ENCODE results near the gene XPNPEP1. TPM values are rescaled to one million over a fixed set of nuclear protein-coding genes. Genes with fewer than 3 reads are reported as not detected.

XPNPEP1 gene
- total RNA-seq, 1 experiment from 2014 or later: 71.3 TPM

DNA sequence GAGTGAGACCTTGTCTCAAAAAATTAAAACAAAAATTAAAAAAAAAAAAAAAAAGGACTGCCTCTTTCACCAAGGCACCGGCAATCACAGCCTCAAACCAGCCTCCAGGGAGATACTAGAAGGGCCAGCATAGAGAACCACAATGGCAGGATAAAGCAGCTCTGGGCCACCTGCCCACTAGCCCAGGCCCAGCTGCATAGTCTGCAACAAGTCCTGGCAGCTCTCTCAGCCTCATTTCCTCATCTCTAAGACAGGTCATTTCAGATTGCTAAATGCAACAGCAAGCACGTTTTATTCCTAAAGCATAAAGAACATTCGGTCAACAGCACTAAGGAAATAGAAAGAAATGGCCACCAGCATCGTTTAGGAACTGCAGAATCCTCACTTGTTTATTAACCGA, 28.8 kb downstream of the XPNPEP1 start:
- Histone ChIP-seq H2BK5ac (ENCODE audit: insufficient read length, low read length) (no peak overlapping the region), H3K4me1 (ENCODE audit: insufficient read depth, low read length) (no peaks in the 10 kb centered on the region; the same call in 1 of the 2 replicates), H3K79me2 (ENCODE audit: insufficient read depth, low read length) (no peaks in the 10 kb centered on the region), H2AK5ac (ENCODE audit: insufficient read length, low read length) (no peak overlapping the region), H3K27me3 (ENCODE audit: insufficient read depth, low read length) (no peaks in the 10 kb centered on the region), H2BK20ac (ENCODE audit: low read depth, low read length, poor library complexity, severe bottlenecking) (no peak overlapping the region), H2BK15ac (ENCODE audit: low read depth, low read length) (no peak overlapping the region), H3K23ac (ENCODE audit: insufficient read length, low read depth, low read length) (no peak overlapping the region), H2BK12ac (ENCODE audit: insufficient read length, low read depth, low read length) (no peak overlapping the region), H4K5ac (ENCODE audit: insufficient read length, low read depth, low read length) (no peak overlapping the region), H3K23me2 (ENCODE audit: insufficient read length, low read depth, low read length, poor library complexity, severe bottlenecking) (no peaks in the 10 kb centered on the region), H3K18ac (ENCODE audit: insufficient read length, low read depth, low read length) (no peak overlapping the region), H3K14ac (ENCODE audit: insufficient read depth, low read length) (no peak overlapping the region), H2BK120ac (ENCODE audit: low read depth, low read length, poor library complexity, severe bottlenecking) (no peak overlapping the region), H3K27ac (ENCODE audit: insufficient read length, low read depth, low read length) (no peak overlapping the region), H3K79me1 (ENCODE audit: insufficient read depth, low read depth, low read length, poor library complexity, severe bottlenecking) (no peaks in the 10 kb centered on the region), H3K4me2 (ENCODE audit: insufficient read depth, insufficient read length, low read length) (no peak overlapping the region), H3K56ac (ENCODE audit: insufficient read length, low read depth, low read length) (no peak overlapping the region), H3T11ph (ENCODE audit: low read length) (no peak overlapping the region), H3K4ac (ENCODE audit: low read depth, low read length) (no peak overlapping the region), H4K20me1 (ENCODE audit: control insufficient read depth, insufficient read depth, insufficient read length) (no peaks in the 10 kb centered on the region), H4K91ac (ENCODE audit: insufficient read length, low read depth, low read length) (no peak overlapping the region), H3K9ac (ENCODE audit: extremely low read depth, insufficient read length, low read length) (no peak overlapping the region), H2AFZ (ENCODE audit: low read length) (no peak overlapping the region), H3K9me3 (ENCODE audit: control insufficient read depth, low read depth, low read length) (no peaks in the 10 kb centered on the region), H4K8ac (replicated peaks; ENCODE audit: insufficient read length, low read depth, low read length) (no peak overlapping the region)
- Mint-ChIP-seq H3K27me3 (ENCODE audit: low read depth) (no peaks in the 10 kb centered on the region), H3K4me3 (no peak overlapping the region), H3K4me1 (peaks cover 15 to 30% of the 10 kb centered on the region in 2 experiments), H3K36me3 (ENCODE audit: insufficient read depth in 1 of 3, low read depth in 3 of 3) (peaks cover 9 to 39% (median 30%) of the 10 kb centered on the region in 3 experiments), H3K9me3 (no peaks in the 10 kb centered on the region; a peak in 1 of 5 replicates), H3K27ac (peak overlapping the region in 1 of 3 experiments; percentile 82; a peak in 1 of 7 replicates)
- TF ChIP-seq, protein P1, sequence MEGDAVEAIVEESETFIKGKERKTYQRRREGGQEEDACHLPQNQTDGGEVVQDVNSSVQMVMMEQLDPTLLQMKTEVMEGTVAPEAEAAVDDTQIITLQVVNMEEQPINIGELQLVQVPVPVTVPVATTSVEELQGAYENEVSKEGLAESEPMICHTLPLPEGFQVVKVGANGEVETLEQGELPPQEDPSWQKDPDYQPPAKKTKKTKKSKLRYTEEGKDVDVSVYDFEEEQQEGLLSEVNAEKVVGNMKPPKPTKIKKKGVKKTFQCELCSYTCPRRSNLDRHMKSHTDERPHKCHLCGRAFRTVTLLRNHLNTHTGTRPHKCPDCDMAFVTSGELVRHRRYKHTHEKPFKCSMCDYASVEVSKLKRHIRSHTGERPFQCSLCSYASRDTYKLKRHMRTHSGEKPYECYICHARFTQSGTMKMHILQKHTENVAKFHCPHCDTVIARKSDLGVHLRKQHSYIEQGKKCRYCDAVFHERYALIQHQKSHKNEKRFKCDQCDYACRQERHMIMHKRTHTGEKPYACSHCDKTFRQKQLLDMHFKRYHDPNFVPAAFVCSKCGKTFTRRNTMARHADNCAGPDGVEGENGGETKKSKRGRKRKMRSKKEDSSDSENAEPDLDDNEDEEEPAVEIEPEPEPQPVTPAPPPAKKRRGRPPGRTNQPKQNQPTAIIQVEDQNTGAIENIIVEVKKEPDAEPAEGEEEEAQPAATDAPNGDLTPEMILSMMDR (conservative IDR thresholded peaks at IDR 0.05): no peak
- WGBS (ENCODE audit: extremely low coverage, insufficient read length, low lambda C conversion rate): no CpG with 5 or more reads among the region's 5 CpGs
- DNase-seq: peak; percentile 24

All from H9 (cell line).